ENCODE data around the gene DCTN1.

Gene DCTN1

DNA sequence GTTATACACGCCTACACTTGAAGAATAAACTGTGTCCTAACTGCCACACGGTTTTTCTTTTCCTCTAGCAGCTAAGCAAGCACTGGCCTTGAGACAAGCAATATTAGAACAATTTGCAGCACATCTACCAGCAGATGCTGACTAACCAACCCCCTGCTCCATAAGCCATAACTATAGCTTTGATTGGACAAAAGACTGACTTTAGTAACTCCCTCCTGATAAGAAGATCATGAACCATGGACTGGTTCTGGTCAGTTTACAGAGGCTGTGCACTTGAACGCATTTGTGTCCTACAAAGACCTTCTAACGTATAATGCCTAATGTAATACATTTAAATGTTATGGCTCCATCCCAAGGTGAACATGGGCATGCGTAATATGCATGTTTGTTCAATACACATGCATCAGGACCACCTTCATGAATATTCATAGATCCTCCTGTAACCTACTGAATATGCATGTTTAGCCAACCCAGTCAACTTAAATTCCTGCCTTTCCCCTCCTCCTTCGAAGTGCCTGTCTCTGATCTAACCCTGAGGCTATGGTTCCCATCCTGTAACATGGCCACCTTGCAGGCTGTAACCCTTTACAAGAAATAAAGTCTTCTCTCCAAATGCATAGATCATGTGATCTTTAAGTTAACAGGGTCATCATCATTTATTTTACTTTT lies 63.4 kb downstream of the DCTN1 start:
- DNase-seq = no peak

DNA sequence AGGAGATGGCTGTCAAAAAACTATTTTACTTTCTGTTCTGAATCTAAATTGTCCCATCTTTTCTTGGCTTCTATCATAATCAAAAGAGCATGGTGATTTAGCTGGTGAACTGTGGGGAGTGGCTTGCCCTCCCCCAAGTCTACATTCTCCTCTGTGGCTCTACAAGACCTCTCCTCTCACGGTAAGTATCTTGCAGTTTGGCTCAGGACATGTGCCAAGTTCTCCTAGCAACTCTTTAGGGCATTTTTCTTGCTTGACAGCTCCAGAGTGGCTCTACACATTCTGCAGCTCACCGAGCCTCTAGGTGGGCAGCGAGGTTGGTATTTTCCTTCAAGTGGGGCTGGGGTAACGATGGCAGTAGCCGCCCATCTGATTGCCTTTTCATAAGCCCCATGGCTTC lies 66.0 kb downstream of the DCTN1 start:
- no peak for DNase-seq

DNA sequence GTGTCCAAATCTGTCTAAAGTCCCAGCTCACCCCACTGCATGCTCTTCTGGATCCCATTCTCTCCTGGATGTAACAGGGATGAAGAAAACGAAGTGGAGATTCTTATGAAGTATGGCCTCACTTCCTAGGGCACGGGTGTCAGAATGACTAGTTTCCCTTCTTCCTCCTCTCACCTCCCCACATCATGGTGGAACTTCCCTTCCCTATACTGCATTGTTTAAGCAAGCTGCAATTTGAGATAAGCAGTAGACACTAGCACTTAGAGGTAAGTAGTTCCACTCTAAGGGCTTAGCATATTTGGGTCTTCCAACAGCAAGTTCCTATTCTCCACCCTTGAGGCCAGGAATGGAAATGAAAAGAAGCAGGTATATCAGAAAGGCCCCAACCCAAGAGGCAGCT lies 66.6 kb downstream of the DCTN1 start:
- DNase-seq = no peak

DNA sequence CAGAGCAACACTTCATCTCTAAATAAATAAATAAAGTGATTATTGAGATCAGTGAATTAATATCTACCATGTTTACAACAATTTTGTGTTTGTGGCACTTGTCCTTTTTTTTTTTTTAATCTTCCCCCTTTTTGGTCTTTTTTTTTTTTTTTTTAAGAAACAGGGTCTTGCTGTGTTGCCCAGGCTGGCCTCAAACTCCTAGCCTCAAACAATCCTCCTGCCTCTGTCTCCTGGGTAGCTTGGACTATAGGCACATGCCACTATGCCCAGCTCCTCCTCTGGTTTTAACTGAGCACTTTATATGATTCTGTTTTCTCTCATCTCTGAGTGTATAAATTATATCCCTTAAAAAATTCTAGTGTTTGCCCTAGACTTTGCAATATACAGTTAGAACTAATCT lies 67.2 kb downstream of the DCTN1 start:
- no peak for DNase-seq
